ENCODE measurements around the gene SPATA33. TPM values are rescaled to one million over a fixed set of nuclear protein-coding genes. Genes with fewer than 3 reads are reported as not detected.

Gene SPATA33
- total RNA-seq, 1 donor from 2014 or later, result 13.8 TPM

- no peak for DNase-seq (ENCODE audit: low spot score)
- Mint-ChIP-seq H3K36me3 (ENCODE audit: low read depth, unreplicated experiment) (peaks cover 15% of the 10 kb centered on the region), H3K27me3 (ENCODE audit: unreplicated experiment) (peaks cover 22% of the 10 kb centered on the region), H3K4me1 (ENCODE audit: unreplicated experiment) (no peaks in the 10 kb centered on the region), H3K4me3 (ENCODE audit: unreplicated experiment) (no peak overlapping the region), H3K27ac (ENCODE audit: unreplicated experiment) (no peak overlapping the region), H3K9me3 (ENCODE audit: unreplicated experiment) (no peaks in the 10 kb centered on the region)
- TF ChIP-seq CTCF (IDR thresholded peaks at IDR 0.05; ENCODE audit: unreplicated experiment), result no peak
Observed at GRCh38 chr16:89695086-89695874, 37.6 kb downstream of the SPATA33 start.

GRCh38 chr16:89695875-89696669 lies 38.4 kb downstream of the SPATA33 start:
- H3K27me3 Mint-ChIP-seq (ENCODE audit: unreplicated experiment), result peaks cover 18% of the 10 kb centered on the region
- no peak for TF ChIP-seq CTCF (IDR thresholded peaks at IDR 0.05; ENCODE audit: unreplicated experiment)
- no peak overlapping the region for H3K4me3 Mint-ChIP-seq (ENCODE audit: unreplicated experiment)
- DNase-seq (ENCODE audit: low spot score), result no peak
- H3K27ac Mint-ChIP-seq (ENCODE audit: unreplicated experiment), result no peak overlapping the region
- no peaks in the 10 kb centered on the region for H3K9me3 Mint-ChIP-seq (ENCODE audit: unreplicated experiment)
- H3K36me3 Mint-ChIP-seq (ENCODE audit: low read depth, unreplicated experiment), result peaks cover 12% of the 10 kb centered on the region
- H3K4me1 Mint-ChIP-seq (ENCODE audit: unreplicated experiment), result no peaks in the 10 kb centered on the region

DNA sequence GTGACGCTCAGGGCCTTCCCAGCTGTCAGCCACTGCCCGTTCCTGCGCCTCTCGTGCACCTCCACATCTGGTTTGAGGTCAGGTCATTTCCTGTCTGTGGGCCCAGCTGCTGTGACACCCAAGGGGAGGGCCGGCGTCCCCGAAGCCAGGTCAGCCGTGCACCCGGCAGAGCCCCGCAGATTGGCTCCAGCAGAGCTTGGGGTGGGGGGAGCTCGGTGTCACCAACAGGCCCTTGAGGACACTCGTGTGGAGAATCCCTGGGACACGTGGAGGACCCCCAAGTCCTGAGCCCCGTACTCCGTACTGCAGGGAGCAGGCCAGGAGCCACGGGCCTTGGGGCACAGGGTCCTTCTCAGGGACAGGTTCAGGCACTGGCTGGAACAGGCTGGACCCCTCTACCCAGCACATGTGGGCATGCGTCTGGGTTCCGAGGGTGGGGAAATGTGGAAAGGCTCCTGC lies 39.1 kb downstream of the SPATA33 start:
- Mint-ChIP-seq H3K9me3 (ENCODE audit: unreplicated experiment) (no peaks in the 10 kb centered on the region), H3K27ac (ENCODE audit: unreplicated experiment) (no peak overlapping the region), H3K4me1 (ENCODE audit: unreplicated experiment) (no peaks in the 10 kb centered on the region), H3K27me3 (ENCODE audit: unreplicated experiment) (peaks cover 18% of the 10 kb centered on the region), H3K36me3 (ENCODE audit: low read depth, unreplicated experiment) (peaks cover 12% of the 10 kb centered on the region), H3K4me3 (ENCODE audit: unreplicated experiment) (no peak overlapping the region)
- no peak for TF ChIP-seq CTCF (IDR thresholded peaks at IDR 0.05; ENCODE audit: unreplicated experiment)
- DNase-seq (ENCODE audit: low spot score), result no peak

DNA sequence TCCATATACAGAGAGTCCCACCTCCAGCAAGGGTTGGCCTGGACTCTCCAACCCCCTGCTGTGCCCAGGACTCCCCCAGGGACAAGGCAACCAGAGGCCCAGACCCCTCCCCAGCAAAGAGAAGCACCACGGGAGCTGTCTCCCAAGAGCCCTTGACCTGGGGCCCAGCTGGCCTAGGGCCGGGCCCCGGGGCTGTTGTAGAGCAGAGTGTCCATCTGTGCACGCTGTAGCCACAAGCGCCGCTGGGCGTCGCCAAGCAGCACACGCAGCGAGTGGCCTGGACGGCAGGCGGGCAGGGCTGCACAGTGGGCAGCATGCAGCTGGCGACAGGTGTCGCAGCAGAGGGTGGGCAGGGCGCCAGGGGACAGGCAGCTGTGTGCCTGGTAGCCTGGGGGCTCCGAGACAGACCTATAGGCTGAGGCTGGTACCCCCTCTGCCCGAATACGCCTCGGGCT lies 39.6 kb downstream of the SPATA33 start:
- TF ChIP-seq CTCF (IDR thresholded peaks at IDR 0.05; ENCODE audit: unreplicated experiment), result no peak
- H3K4me3 Mint-ChIP-seq (ENCODE audit: unreplicated experiment), result no peak overlapping the region
- no peaks in the 10 kb centered on the region for H3K9me3 Mint-ChIP-seq (ENCODE audit: unreplicated experiment)
- H3K27me3 Mint-ChIP-seq (ENCODE audit: unreplicated experiment), result peaks cover 18% of the 10 kb centered on the region
- no peaks in the 10 kb centered on the region for H3K4me1 Mint-ChIP-seq (ENCODE audit: unreplicated experiment)
- no peak overlapping the region for H3K27ac Mint-ChIP-seq (ENCODE audit: unreplicated experiment)
- DNase-seq (ENCODE audit: low spot score), result no peak
- peaks cover 12% of the 10 kb centered on the region for H3K36me3 Mint-ChIP-seq (ENCODE audit: low read depth, unreplicated experiment)
